VCaP (cell line): Measurements from ENCODE around the gene CCDC141.
"Not testable (repeated sequence)": the region's sequence is repeated elsewhere in the genome, so short reads cannot be mapped to it uniquely, and the experiment has no call there.

Source experiments
- H3K27ac ChIP-seq: fragments of 450-650 bp; 2 replicates; pipeline ENCODE4 v1.5.1; 2017
- TF ChIP-seq, protein P1 (sequence below): fragments of 450-650 bp; conservative IDR thresholded peaks from 2 replicates; pipeline ENCODE4 v1.5.1; 2017; ENCODE audit warnings: mild to moderate bottlenecking, moderate library complexity

Gene CCDC141

DNA sequence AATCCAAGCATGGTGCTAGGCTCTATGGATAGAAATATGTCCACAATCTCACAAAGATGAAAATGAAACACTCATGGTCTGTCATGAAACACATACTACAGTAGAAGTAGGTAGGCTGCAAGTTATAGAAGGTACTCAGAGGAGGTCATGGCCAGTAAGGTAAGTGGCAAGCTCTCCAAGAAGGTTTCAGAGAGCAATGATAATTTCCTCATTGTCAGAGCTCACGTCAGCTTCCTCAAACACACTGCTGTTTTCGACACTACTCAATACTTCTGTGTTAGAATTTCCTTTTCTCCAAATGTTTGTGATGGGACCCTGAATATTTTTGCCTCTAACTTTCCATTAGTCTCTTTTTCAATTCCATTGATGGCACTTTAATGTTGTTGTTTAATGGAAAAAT, 25.5 kb downstream of the CCDC141 start:
- TF ChIP-seq, protein P1, sequence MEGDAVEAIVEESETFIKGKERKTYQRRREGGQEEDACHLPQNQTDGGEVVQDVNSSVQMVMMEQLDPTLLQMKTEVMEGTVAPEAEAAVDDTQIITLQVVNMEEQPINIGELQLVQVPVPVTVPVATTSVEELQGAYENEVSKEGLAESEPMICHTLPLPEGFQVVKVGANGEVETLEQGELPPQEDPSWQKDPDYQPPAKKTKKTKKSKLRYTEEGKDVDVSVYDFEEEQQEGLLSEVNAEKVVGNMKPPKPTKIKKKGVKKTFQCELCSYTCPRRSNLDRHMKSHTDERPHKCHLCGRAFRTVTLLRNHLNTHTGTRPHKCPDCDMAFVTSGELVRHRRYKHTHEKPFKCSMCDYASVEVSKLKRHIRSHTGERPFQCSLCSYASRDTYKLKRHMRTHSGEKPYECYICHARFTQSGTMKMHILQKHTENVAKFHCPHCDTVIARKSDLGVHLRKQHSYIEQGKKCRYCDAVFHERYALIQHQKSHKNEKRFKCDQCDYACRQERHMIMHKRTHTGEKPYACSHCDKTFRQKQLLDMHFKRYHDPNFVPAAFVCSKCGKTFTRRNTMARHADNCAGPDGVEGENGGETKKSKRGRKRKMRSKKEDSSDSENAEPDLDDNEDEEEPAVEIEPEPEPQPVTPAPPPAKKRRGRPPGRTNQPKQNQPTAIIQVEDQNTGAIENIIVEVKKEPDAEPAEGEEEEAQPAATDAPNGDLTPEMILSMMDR, result no peak
- no peak overlapping the region for H3K27ac ChIP-seq

DNA sequence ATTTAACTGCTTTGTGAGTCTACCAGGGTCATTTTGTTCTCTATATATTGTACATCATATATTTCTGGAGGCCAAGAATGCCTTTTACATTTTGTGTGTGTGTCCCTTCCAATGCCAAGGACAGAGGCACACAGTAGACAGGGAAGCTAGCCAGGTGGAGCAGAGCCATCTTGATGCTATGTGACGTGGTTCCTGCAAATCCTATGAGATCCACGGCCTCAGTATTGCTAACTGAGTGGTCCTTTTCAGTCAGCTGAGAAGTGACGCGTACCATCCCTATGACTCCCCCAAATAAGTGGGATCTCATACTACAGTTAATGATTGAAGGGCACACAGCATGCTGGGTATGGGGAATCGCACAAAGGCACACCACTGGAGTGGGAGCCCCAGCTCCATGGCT, 27.3 kb downstream of the CCDC141 start:
- TF ChIP-seq, protein P1, result no peak
- H3K27ac ChIP-seq, result no peak overlapping the region

DNA sequence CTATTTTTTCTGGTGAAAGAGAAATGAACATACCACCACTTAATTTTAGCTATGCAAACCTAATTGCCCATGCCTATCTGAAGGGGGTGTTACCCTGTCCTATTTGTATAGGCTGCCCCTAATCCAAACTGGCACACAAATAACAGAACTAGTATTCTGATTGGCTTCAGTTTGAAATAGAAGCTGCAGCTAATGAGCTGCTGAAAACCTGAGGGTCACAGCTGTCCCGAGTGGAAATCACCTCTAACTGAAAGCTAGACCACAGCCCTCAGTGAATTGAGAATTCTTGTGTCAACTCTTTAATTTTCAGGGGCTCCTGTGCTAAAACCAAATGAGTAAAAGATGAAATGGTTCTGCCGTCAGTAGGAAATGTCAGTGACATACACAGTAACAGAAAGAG, 28.7 kb downstream of the CCDC141 start:
- TF ChIP-seq, protein P1, result no peak
- H3K27ac ChIP-seq, result no peak overlapping the region

DNA sequence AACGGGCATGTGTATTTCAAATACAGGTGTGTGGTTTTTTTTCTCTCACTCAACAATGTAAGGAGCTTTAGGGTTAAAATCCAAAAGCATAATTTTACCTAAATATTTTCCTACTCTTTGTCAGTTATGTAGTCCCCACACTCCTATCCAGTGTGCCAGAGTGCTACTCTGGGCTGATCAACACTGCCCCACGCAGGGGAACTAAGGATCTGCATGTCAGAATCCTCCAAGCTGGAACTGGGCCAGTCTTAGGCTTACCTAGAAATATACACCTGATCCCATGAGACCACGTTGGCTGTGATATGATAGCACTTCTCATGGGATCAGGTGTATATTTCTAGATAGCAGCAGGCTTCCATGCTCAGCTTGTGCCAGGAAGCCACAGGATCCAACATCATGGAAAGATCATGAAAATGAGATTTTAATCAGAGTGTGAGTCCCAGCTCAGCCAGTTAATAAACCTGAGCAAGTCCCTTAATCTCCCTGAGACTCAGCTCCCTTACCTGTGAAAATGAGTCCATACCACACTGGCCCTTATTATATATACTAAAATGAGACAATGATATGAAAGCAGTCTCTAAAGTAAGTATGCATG, 29.7 kb downstream of the CCDC141 start:
- no peak overlapping the region for H3K27ac ChIP-seq
- TF ChIP-seq, protein P1, result peak; percentile 72

DNA sequence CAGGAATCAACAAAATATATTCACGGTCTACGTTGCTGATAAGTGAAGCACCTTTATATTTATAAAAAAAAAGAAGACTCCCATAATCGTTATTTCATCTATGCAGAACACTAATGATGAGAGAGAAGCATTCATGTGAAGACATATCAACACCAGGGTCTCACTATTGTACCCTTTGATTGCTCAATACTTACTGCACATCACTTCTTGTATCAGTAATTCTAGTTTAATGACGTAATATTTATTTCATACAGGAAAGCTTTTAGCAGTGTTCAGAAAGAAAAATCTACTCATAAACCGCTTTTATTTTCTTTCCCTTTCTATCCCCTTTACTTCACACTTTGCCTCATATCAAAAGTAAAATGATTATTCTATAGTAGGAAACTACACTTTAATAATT, 30.7 kb downstream of the CCDC141 start:
- no peak overlapping the region for H3K27ac ChIP-seq
- TF ChIP-seq, protein P1, result no peak

DNA sequence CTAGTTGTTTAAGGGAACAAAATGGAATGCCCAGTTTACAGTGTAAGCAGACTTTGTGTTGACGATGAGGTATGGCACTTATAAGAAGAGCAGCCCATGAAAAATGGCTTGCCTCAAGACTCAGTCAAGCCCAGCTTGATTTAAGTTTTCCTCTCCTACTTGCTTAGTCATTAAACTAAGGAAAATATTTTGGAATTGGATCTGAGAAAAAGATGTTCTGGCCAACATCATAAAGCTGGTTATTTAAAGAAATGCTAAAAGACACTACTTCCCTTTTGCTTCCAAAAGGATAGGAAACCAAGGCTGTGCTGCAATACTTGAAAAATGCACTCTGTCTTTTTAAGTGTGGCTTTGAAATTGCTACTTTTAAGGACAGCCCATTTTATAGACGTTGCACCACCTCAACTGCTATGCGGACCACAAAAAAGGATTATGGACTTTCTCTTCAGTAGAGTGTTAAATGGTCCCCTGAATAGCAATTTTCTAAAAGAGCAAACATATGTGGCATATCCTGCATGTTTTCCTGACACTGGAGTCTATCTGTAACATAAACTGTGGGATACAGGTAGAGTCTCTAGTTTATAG, 32.1 kb downstream of the CCDC141 start:
- H3K27ac ChIP-seq, result no peak overlapping the region
- TF ChIP-seq, protein P1, result no peak

DNA sequence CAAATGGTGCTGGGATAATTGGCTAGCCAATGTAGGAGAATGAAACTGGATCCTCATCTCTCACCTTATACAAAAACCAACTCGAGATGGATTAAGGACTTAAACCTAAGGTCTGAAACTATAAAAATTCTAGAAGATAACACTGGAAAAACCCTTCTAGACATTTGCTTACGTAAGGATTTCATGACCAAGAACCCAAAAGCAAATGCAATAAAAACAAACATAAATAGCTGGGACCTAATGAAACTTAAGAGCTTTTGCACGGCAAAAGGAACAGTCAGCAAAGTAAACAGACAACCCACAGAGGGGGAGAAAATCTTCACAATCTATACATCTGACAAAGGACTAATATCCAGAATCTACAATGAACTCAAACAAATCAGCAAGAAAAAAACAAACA, 35.7 kb downstream of the CCDC141 start:
- H3K27ac ChIP-seq, result not testable (repeated sequence)

DNA sequence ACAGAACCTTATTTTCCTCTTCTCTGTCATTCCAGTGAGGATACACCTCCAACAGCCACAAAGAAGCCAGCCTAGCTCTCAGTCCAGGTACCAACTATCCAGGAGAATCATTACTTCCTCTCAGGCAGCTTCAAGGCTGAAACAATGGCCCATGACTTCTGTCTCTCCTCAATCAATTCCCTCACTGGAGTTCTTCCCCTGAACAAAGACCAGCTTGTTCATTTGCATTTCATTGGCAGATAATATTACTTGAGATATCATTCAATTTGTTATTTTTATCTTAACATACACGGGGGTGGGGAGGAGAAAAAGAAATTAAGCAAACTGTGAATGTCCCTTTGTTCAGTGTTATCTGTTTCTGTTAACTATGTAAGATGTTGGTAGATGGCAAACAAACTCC, 44.0 kb downstream of the CCDC141 start:
- H3K27ac ChIP-seq, result no peak overlapping the region
- TF ChIP-seq, protein P1, result no peak
